IPS-18c (cell line): ENCODE data around the gene PDE3A.
"Not testable (repeated sequence)": the region's sequence is repeated elsewhere in the genome, so short reads cannot be mapped to it uniquely, and the experiment has no call there.

Source experiments
- H3K4me3 ChIP-seq: 2 replicates; pipeline ENCODE4 v1.7.0; 2013; ENCODE audit warnings: low read depth, mild to moderate bottlenecking, low read length, moderate library complexity; ENCODE audit not compliant: insufficient read depth
- H3K9me3 ChIP-seq: one replicate; pipeline ENCODE4 v1.6.1; 2013; ENCODE audit warnings: mild to moderate bottlenecking, low read length, moderate library complexity; ENCODE audit not compliant: control insufficient read depth, insufficient read depth

Gene PDE3A

DNA sequence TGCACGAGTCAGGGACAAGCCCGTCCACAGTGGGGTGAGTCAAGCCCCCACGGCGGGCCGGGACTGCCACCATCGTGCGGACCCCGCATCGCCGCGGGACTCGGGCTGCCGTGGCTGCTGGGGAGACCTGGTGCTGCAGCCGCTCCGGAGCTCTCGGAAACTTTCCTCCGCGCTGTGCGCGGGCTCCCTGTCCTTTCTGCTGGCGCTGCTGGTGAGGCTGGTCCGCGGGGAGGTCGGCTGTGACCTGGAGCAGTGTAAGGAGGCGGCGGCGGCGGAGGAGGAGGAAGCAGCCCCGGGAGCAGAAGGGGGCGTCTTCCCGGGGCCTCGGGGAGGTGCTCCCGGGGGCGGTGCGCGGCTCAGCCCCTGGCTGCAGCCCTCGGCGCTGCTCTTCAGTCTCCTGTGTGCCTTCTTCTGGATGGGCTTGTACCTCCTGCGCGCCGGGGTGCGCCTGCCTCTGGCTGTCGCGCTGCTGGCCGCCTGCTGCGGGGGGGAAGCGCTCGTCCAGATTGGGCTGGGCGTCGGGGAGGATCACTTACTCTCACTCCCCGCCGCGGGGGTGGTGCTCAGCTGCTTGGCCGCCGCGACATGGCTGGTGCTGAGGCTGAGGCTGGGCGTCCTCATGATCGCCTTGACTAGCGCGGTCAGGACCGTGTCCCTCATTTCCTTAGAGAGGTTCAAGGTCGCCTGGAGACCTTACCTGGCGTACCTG lies 1.1 kb downstream of the PDE3A start:
- H3K4me3 ChIP-seq = peak overlapping the region; percentile 80
- no peaks in the 10 kb centered on the region for H3K9me3 ChIP-seq

DNA sequence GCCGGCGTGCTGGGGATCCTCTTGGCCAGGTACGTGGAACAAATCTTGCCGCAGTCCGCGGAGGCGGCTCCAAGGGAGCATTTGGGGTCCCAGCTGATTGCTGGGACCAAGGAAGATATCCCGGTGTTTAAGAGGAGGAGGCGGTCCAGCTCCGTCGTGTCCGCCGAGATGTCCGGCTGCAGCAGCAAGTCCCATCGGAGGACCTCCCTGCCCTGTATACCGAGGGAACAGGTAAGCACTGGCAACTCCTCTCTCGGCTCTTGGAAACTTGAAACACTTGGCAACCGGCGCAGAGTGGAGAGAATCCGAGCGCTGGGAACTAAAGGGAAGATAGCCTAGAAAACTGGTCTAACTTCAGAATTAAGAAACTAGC lies 1.7 kb downstream of the PDE3A start:
- peak overlapping the region; percentile 80 for H3K4me3 ChIP-seq
- H3K9me3 ChIP-seq = no peaks in the 10 kb centered on the region

DNA sequence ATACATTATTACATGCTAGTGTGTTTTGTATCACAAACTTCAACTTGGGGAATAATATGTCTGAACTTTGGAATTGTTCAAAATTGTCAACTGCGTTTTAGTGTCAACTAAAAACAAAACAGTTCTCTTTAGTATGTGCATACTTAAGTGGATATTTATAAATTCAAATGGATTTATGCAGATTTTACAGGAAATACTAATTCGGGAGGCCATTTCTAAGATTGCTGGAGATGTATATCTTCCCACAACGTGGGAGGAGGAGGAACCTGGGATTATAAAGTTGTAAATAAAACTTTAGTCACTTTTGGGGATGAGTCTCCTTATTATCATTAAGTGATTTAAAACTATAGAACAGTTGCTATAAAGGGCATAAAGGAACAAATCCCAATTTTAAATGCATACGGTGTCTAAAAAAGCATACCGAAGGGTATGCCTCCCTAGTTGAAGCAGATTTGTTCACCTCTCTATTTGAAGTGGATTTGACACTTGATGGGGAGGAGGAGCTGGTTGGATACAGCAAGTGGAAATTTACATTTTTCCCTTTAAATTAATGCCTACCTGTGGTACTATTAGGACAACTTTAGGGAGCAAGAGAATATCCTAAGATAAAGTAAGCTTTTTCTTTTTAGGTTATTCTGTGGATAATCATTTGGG lies 2.7 kb downstream of the PDE3A start:
- H3K4me3 ChIP-seq = no peak overlapping the region

DNA sequence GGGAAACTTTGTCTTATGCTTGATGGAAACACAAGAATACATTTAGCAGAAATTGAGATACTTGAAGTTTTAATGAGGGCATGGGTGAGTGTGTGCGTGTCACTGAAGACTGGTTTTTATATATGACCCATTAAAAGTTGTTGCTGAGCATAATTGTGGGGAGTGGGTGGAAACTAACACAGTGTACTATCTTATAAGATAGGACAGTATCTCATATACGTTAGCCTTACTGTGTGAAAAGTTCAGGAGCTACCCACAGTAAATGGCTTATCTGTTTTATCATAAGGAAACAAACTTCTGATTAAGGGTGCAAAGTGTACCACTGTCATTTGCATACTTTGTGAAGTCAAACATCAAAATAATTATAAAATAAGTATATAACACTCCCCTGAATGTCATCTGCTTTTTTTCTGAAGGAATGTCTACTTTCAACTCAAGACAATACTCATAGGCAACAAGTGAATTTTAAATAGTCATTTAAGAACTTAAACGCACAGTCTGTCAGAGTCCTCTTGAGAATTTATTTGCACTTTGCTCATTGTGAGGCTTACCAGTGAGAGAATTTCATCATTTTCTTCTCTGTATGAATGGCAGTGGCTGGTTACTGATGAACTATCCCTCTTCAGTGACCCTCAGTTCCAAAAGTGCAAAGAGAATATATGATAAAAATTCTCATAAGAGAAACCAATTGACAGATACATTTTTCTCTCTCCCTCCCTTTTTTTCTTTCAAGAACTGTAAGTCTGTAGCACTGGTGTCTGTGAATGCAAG lies 4.2 kb downstream of the PDE3A start:
- Histone ChIP-seq H3K9me3 (no peaks in the 10 kb centered on the region), H3K4me3 (no peak overlapping the region)

More for the DNA sequence above, 2.7 kb downstream of the PDE3A start:
- H3K9me3 ChIP-seq = no peaks in the 10 kb centered on the region

DNA sequence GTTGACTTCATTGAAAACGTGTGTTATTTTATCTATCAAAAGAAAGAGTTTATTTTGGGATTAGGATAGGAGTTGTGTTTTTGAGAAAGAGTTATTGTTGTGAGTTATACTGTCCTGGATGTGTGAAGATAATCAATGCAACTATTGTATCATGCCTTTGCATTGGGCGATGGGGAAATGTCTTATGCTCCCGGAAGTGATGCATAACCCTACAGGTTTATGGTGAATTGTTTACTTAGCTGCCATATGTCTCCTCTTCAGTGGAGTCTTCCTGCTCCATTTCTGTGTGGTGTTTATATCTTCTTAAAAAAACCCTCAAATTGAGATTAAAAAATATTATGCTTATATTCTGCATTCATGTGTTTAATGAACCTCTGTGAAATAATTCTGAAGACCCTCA lies 6.5 kb downstream of the PDE3A start:
- Histone ChIP-seq H3K9me3 (no peaks in the 10 kb centered on the region), H3K4me3 (no peak overlapping the region)

DNA sequence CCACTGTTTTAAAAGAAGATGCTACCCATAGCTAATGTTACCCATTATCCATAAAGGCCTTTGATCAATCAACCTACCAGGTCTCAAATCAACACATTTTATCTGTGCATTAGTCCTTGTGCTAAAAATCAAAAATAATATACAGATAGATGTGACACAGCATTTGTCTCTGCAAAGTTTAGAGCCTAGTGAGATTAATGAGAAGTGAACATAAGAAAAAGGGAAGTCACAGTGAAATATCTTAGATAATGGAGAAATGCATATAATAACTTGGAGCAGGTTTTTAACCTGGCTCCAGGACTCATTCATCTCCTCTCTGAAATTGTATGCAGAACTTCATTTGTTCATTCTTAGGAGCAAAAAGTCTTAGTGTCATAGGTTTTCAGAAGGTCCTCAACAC lies 7.2 kb downstream of the PDE3A start:
- H3K9me3 ChIP-seq = no peaks in the 10 kb centered on the region
- no peak overlapping the region for H3K4me3 ChIP-seq

DNA sequence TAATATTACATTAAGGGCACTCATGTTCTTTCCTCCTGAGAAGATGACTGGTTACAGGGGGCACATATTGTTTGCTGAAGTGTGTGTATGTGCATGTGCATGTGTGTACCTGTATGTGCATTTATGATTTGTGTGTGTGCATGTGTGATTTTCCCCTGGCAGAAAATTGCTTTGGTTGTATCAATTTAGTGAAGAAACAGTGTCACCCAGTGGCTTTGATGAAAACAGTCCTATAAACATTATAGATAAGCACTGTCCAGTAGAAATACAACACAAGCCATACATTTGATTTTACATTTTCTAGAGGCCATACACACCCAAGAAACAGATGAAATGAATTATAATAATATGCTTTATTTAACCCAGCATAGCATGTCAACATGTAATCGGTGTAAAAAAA lies 8.6 kb downstream of the PDE3A start:
- Histone ChIP-seq H3K9me3 (no peaks in the 10 kb centered on the region), H3K4me3 (no peak overlapping the region)

DNA sequence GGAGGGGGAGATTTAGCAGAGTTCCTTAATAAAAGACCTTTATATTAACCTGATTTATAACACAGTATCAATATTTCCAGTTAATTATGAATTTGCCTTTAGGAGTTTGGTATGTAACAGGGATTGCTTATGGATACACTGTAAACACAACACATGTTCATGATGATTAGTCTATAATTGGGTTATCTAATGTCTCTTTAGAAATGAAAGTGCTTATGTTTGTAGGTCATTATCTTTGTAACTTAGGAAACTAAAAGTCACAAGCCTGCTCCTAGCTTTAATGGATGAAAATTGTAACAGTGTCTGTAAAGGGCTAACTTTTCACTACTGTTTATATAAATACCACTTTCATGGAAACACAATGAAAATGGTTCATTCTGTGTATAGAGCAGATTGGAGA lies 9.4 kb downstream of the PDE3A start:
- Histone ChIP-seq H3K9me3 (no peaks in the 10 kb centered on the region), H3K4me3 (no peak overlapping the region)

DNA sequence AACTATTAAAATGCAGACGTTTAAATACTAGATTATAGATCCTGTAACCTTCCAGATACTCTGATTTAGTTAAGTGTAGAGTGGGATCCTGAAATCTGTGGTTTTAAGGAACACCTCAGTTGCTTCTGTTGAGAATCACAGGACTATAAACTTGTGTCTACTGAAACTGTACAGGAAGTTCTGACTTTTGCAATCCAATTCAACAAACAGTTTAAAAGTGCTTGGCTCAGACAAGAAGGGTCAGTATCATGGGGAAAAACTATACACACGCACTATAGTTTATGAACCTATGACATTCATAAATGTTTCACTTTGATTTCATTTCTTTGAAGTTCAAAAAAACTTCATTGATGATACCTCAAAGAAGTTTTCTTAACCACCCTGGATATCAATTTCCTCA lies 13.8 kb downstream of the PDE3A start:
- Histone ChIP-seq H3K9me3 (no peaks in the 10 kb centered on the region), H3K4me3 (no peak overlapping the region)

DNA sequence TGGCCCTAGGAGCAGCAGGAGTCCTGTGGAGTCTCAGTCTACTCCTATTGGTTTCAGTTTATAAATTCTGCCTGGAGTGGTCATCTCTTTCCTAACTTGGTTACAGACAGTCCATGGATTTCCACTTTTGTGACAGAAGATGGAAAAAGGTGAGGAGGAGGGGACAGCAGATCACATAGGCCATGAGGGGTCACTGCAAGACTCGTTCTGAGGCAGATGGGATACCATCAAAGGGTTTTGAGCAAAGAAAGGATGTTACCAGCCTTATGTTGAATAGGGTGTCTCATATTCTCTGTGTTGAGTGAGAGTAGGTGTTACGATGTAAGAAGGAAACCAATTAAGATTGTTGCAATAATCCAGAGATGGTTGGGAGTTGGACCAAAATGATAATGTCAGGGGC lies 15.3 kb downstream of the PDE3A start:
- Histone ChIP-seq H3K9me3 (no peaks in the 10 kb centered on the region), H3K4me3 (no peak overlapping the region)

DNA sequence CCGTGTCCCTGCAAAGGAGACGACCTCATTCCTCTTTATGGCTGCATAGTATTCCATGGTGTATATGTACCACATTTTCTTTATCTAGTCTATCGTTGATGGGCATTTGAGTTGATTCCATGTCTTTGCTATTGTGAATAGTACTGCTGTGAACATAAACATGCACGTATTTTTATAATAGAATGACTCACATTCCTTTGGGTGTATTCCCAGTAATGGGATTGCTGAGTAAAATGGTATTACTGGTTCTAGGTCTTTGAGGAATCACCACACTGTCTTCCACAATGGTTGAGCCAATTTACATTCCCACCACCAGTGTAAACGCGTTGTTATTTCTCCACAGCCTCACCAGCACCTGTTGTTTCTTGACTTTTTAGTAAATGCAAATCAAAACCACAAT lies 16.5 kb downstream of the PDE3A start:
- not testable (repeated sequence) for H3K9me3 ChIP-seq

DNA sequence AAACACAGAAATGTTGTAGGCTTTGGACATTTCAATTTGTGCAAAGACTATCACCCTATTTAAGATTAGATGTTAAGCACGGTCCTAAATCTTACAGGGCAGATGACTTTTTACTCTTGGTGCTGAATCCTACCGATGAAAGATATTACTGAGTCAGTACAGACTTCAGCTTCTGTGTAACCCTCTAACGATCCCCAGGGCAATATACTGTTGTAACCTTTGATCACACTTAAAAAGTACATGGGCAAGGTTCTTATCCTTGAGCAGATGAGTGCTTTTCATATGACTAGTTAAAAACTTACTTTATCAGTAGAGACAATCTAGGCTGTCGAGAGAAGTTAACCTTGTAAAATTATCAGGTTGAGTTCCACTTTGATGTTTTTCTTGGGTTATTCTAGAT lies 22.5 kb downstream of the PDE3A start:
- H3K4me3 ChIP-seq = no peak overlapping the region
- no peaks in the 10 kb centered on the region for H3K9me3 ChIP-seq

More for the DNA sequence above, 16.5 kb downstream of the PDE3A start:
- not testable (repeated sequence) for H3K4me3 ChIP-seq

DNA sequence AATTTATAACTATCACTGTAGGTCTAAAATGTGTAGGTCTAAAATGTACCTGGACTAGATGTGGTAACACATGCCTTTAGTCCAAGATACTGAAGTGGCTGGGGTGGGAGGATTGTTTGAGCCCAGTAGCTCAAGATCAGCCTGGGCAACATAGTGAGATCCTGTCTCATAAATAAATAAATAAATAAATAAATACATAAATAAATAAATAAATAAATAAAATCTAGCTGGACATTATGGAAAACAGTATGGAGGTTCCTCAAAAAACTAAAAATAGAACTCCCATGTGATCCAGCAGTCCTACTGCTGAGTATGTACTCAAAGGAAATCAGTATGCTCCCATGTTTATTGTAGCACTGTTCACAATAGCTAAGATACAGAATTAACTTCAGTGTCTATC lies 24.0 kb downstream of the PDE3A start:
- no peaks in the 10 kb centered on the region for H3K9me3 ChIP-seq
- H3K4me3 ChIP-seq = no peak overlapping the region

DNA sequence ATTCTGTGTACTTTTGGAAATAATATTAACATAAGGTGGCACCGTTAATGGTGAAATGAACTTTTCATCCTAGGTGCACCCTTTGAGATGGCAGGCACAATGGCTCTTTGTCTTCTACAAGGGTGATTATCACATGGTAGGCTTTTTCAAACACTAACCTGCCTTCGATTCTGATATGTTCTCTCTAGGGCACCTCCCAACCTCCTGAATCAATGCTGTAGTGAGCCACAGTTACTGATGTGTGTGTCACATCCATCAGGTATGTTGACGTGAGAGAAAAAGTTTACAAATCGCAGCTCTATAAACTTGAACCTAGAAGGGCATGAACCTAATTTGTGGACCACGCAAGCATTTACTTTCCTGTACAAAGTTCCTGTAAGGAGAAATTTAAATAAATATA lies 25.4 kb downstream of the PDE3A start:
- H3K9me3 ChIP-seq = no peaks in the 10 kb centered on the region
- H3K4me3 ChIP-seq = no peak overlapping the region

DNA sequence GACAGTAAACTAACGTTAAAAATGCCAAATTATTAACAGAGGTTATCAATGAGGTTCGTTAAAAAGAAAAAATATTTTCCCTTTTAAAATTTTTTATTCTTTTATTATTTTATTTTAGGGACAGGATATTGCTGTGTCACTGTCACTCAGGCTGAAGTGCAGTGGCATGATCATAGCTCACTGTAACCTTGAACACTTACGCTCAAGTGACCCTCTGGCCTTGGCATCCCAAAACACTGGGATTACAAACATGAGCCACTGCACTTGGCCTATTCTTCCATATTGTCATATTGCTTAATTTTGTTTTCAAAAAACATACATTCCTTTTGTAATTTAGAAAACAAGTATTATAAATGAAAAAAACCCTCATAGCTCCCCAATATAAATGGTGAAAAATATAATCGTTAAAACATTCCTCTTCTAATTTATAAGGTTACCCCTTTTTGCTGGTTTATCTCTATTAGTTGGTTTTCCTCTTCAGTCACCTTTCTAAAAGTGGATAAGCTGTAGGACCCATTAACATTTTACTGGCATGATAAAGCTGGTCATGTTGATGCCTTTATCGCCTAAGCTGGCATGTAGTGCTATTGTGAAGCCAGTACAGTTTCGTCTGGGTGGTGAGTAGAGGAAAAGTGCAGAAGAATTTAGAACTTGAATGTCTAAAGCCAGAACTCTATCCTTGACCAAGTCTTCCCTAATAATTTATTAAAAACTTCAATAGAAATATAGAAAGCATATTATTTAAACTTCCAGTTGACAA lies 27.6 kb downstream of the PDE3A start:
- H3K9me3 ChIP-seq = no peaks in the 10 kb centered on the region
- H3K4me3 ChIP-seq = no peak overlapping the region

DNA sequence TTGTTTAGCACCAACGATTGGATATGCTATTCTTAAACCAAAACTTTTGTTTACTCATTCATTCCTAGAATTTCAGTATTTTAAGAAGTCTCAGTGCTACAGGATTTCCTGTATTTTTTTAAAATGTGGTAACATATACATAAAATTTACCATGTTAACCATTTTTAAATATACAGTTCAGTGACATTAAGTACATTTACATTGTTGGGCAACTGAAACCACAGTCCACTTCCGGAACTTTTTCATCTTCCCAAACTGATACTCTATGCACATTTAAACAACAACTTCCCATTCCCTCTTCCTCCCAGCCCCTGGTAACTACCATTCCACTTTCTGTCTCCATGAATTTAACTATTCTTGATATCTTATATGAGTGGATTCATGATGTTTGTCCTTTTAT lies 30.3 kb downstream of the PDE3A start:
- Histone ChIP-seq H3K9me3 (no peaks in the 10 kb centered on the region), H3K4me3 (no peak overlapping the region)

DNA sequence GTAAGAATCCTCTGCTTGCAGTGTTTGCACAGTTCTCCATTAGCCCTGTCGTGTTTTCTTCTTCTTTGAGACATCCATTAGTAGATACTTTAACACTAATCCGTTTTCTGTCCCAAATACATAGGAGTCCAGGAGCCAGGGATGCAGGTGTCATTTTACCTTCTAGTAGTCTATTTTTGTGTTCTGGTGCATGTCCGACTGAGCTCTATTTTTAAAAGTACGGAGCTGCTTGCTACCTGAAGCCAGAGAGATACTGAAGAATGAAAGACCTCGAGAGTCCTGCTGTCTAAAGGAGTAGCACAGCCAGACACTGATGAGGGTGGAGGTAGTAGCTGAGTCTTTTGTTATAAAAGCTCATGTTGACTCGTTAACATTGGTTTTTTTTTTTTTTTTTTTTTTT lies 31.7 kb downstream of the PDE3A start:
- H3K4me3 ChIP-seq = no peak overlapping the region
- H3K9me3 ChIP-seq = no peaks in the 10 kb centered on the region

DNA sequence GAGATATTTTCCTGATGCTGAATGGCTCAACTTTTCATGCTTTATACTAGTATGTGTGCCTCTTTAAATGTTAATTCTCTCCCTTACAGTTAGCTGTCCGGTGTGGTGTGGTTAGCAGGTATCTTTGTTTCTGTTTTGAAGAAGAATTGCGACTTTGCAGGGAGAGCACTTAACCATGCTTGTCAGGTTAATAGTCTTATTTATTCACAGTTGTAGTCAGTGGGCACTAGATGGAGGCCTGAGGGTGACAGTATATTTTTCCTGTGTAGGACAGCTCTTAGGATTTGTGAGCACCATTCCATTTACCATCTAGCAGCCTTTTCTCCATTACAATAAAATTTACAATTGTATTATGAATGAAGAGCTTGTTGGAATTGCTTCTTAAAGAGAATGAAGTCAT lies 34.9 kb downstream of the PDE3A start:
- H3K4me3 ChIP-seq = no peak overlapping the region
- no peaks in the 10 kb centered on the region for H3K9me3 ChIP-seq
